ENCODE measurements around the gene ACTN3.

DNA sequence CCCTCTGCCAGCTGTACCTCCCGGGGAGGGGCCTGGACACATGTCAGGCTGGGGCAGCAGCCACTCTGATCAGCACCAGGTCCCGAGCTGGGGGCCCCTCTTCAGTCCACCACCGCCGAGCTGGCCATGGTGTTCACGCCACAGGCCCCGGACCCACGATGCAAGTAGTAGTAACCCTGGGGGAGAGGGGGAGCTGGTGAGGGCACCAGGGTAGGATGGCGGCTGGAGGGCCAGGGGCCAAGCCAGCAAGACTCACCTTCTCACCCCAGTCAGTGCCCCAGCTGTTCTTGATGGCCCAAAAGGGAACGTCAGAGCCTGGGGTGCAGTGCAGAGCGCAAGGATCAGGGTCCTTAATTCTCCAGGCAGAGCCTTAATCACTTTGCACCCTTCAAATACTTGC is 17.1 kb downstream of the ACTN3 start:
- TF ChIP-seq POLR2A (IDR thresholded peaks at IDR 0.05; ENCODE audit: low read depth, low read length), result no peak
- TF ChIP-seq POLR2AphosphoS5 (IDR thresholded peaks at IDR 0.05; ENCODE audit: low read depth, low read length), result no peak
- no peak for TF ChIP-seq TAF1 (IDR thresholded peaks at IDR 0.05; ENCODE audit: borderline replicate concordance, low read depth, low read length)

Data from GM12892 (cell line).